Tibial nerve (tissue), 3 donors: Measurements from ENCODE around the gene MYO1D.

ENCODE experiments used
- CTCF ChIP-seq, 5 experiments: fragments of 200-600 bp in 3 of 5; fragments of 450-650 bp in 2 of 5; sonication (generic) in 3 of 5; IDR thresholded peaks; one replicate each; pipeline ENCODE4 v1.5.1; 2016 to 2019; ENCODE audit warnings: antibody characterized with exemption in 5 of 5, mild to moderate bottlenecking in 3 of 5, moderate library complexity in 2 of 5
- POLR2A ChIP-seq, 2 donors: fragments of 450-650 bp; IDR thresholded peaks; one replicate each; pipeline ENCODE4 v1.6.1; 2017; ENCODE audit warnings: antibody characterized with exemption in 2 of 2, mild to moderate bottlenecking in 2 of 2, moderate library complexity in 2 of 2

- TF ChIP-seq CTCF (IDR thresholded peaks at IDR 0.05) (no peak), POLR2A (IDR thresholded peaks at IDR 0.05) (no peak)
These were observed 42.8 kb downstream of the MYO1D start for GRCh38 chr17:32834104-32834503.
